AG04450 (cell line): ENCODE measurements around the gene TLE2. TPM values are rescaled to one million over a fixed set of nuclear protein-coding genes. Genes with fewer than 3 reads are reported as not detected.

Experiments
- CTCF ChIA-PET: fragments of 300-600, 350-600 bp; formaldehyde crosslinking; extraction: SDS; loops from one replicate; lab custom pipeline; 2022; ENCODE audit warnings: antibody characterized with exemption, inconsistent platforms; lab: Charles Lee
- POLR2A ChIA-PET: fragments of 350-600 bp; formaldehyde crosslinking; extraction: SDS; loops from one replicate; lab custom pipeline; 2021; ENCODE audit warnings: antibody characterized with exemption, inconsistent platforms; lab: Yijun Ruan, JAX
- DNase-seq: peaks from one replicate; pipeline ENCODE4 v3.0.0-alpha.2; 2011; ENCODE audit warnings: low read depth, low spot score
- H3K27ac ChIP-seq: one replicate; pipeline ENCODE4 v1.5.1; 2012; ENCODE audit warnings: low read depth, low read length, control low read depth
- H3K27me3 ChIP-seq: one replicate; pipeline ENCODE4 v1.6.0; 2012; ENCODE audit warnings: low read length; ENCODE audit not compliant: control insufficient read depth, insufficient read depth
- H3K4me3 ChIP-seq: 2 replicates; pipeline ENCODE4 v1.5.1; 2011; ENCODE audit warnings: mild to moderate bottlenecking, low read depth, low read length, control low read depth
- H3K9me3 ChIP-seq: 2 replicates; pipeline ENCODE4 v1.5.1; 2012; ENCODE audit warnings: low read length; ENCODE audit not compliant: control insufficient read depth, insufficient read depth
- polyA plus RNA-seq: library from polyadenylated mRNA; depleted of rRNA; stranded (reverse); fragments of >200 nt; gene quantifications from 2 replicates; pipeline ENCODE4 v1.2.3, GENCODE V29; 2011
- TF ChIP-seq, protein P1 (sequence below): IDR thresholded peaks from 2 replicates; pipeline ENCODE4 v1.5.1; 2011; ENCODE audit warnings: low read depth, low read length, control low read depth, inconsistent platforms

Gene TLE2
- polyA plus RNA-seq, 1 experiment, result 0.47 TPM

DNA sequence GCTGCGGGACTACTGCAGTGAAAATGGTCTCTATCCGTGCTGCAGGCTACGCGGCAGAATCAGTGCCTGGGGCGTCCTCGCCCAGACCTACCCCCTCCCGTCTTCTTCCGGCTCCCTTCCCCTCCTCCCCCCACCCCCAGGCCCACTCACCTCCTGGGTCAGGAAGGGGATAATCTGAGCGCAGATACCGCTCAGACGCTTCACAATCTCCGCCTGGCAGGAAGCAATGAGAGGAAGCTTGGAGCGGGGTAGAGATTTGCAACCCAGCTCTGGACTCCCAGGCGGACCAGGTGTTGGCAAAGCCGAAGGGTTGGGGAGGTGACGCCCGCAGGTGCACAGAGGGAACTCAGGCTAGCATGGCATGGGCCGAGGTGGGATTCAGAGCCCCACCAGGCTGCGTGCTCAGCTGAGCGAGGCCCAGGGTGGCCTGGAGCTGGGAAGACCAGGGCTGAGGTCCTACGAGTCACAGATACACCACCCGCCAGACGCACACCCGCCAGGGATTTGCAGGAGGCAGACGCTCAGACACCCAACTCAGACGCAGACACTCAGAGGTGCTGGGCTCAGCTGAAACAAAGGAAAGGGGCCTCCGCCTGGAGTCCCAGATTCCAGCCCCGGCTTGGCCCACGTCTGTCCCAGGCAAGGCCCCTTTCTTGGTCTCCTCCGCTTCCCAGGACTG lies 4.1 kb downstream of the TLE2 start:
- TF ChIP-seq, protein P1, sequence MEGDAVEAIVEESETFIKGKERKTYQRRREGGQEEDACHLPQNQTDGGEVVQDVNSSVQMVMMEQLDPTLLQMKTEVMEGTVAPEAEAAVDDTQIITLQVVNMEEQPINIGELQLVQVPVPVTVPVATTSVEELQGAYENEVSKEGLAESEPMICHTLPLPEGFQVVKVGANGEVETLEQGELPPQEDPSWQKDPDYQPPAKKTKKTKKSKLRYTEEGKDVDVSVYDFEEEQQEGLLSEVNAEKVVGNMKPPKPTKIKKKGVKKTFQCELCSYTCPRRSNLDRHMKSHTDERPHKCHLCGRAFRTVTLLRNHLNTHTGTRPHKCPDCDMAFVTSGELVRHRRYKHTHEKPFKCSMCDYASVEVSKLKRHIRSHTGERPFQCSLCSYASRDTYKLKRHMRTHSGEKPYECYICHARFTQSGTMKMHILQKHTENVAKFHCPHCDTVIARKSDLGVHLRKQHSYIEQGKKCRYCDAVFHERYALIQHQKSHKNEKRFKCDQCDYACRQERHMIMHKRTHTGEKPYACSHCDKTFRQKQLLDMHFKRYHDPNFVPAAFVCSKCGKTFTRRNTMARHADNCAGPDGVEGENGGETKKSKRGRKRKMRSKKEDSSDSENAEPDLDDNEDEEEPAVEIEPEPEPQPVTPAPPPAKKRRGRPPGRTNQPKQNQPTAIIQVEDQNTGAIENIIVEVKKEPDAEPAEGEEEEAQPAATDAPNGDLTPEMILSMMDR, result no peak
- Histone ChIP-seq H3K27ac (no peak overlapping the region), H3K27me3 (peaks cover 45% of the 10 kb centered on the region), H3K4me3 (no peak overlapping the region), H3K9me3 (no peaks in the 10 kb centered on the region; the same call in 1 of the 2 replicates)
- ChIA-PET POLR2A (no interaction called here), CTCF (no interaction called here)
- no peak for DNase-seq

DNA sequence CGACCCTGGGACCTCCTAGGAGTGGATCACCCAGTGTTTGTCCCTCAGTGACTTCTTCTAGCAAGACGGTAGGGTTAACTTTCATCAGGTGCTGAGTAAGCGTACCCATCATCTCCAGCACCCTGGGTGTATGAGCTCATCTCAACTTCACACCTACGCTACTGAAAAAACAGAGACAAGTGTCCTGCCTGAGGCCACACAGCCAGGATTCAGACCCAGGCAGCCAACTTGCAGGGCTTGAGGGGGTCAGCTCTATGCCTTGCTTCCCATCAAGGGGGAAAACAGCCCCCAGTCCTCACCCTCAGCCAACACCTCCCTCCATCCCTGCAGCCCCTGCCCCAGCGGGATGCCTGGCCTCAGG lies 4.6 kb downstream of the TLE2 start:
- Histone ChIP-seq H3K27ac (no peak overlapping the region), H3K27me3 (peaks cover 40% of the 10 kb centered on the region), H3K9me3 (no peaks in the 10 kb centered on the region; the same call in 1 of the 2 replicates), H3K4me3 (no peak overlapping the region)
- no peak for DNase-seq
- TF ChIP-seq, protein P1, result no peak
- CTCF ChIA-PET, result no interaction called here
- POLR2A ChIA-PET, result interaction anchor here (1.0 kb wide), 1 partner anchor 10 kb away, joined by 3 read pairs; no protein-coding TSS in a partner anchor

DNA sequence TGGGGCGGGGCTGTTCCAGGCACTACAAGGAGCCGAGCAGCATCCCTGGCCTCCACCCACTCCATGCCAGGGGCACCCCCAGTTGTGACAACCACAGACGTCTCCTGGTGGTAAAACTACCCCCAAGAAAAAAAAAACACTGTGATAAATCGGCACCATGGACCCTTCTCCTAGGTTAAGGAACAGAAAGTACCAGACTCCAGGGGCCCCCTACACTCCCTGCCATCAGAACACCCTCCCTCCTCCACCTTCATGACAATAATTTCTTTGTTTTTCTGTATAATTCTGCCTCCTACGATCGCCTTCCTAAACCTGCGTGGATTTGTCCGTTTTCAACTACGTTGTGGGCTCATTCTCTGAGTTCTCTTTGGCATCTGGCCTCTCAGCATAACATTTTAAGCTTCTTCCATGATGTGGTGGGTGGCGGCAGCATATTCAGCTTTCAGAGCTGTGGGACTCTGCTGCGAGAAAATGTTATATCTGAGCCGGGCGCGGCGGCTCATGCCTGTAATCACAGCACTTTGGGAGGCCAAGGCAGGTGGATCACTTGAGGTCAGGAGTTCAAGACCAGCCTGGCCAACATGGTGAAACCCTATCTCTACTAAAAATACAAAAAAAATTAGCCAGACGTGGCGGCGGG lies 8.6 kb downstream of the TLE2 start:
- no peak overlapping the region for H3K27ac ChIP-seq
- CTCF ChIA-PET, result no interaction called here
- POLR2A ChIA-PET, result no interaction called here

DNA sequence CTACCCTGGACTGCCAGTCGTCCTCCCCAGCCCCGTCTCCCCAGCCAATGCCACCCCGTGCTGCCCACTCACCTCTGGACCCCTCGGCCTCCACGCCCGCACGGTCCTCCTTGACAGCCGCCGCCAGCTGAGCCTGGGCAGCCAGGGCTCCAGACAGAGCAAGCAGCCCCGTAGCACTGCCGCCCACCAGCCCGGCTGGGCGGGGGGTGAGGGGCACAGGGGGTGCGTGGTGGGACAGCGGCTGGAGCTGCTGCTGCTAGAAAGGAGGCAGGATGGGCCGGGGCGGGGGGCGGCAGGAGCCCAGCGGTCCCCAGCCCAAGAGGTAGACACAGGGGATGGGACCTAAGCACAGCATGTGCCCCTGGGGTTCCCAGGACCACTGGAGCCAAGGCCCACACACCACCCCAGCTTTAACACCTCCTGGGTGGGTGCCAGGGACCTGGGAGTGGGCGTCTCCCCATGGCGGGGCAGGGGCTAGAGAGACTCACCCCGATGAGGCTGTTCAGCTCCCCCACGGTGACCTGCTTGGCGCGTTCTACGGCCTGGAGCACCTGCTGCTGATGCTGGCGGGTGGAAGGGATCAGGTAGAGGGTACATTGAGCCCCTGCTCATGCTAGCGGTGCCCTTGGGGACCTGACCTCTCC lies 9.7 kb downstream of the TLE2 start:
- H3K27ac ChIP-seq, result no peak overlapping the region
- CTCF ChIA-PET, result no interaction called here
- no peak for DNase-seq
- TF ChIP-seq, protein P1, result no peak
- no peaks in the 10 kb centered on the region; the same call in 1 of the 2 replicates for H3K9me3 ChIP-seq
- H3K4me3 ChIP-seq, result no peak overlapping the region
- POLR2A ChIA-PET, result no interaction called here
- H3K27me3 ChIP-seq, result peaks cover 3% of the 10 kb centered on the region

More for the DNA sequence above, 8.6 kb downstream of the TLE2 start:
- H3K4me3 ChIP-seq, result no peak overlapping the region
- TF ChIP-seq, protein P1, result no peak
- peaks cover 13% of the 10 kb centered on the region for H3K27me3 ChIP-seq
- no peak for DNase-seq
- no peaks in the 10 kb centered on the region; the same call in 1 of the 2 replicates for H3K9me3 ChIP-seq

DNA sequence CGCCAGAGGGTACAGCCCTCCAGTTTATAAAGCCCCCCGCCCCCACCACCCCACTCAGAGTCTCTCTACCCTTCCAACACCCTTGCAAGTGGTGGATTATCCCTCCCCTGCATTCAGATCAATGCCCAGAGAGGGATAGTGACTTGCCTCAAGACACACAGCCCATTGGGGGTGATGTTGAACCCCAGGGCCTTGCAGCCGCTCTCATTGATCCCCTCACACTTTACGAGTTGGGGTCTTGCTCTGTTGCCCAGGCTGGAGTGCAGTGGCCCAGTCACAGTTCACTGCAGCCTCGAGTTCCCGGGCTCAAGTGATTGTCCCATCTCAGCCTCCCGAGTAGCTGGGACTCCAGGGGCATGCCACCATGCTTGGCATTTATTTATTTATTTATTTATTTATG lies 11.2 kb downstream of the TLE2 start:
- ChIA-PET POLR2A (no interaction called here), CTCF (no interaction called here)
- Histone ChIP-seq H3K4me3 (no peak overlapping the region), H3K27me3 (peaks cover 3% of the 10 kb centered on the region), H3K27ac (no peak overlapping the region), H3K9me3 (no peaks in the 10 kb centered on the region; the same call in 1 of the 2 replicates)
- DNase-seq, result no peak
- TF ChIP-seq, protein P1, result no peak
